ENCODE data around the gene GLIPR1L2.
A peak's percentile ranks its signal among the peaks of the same experiment; 100 is the strongest.
"Not testable (repeated sequence)": the region's sequence is repeated elsewhere in the genome, so short reads cannot be mapped to it uniquely, and the experiment has no call there.

The GLIPR1L2 gene

GRCh38 chr12:75437564-75437963 is 46.7 kb downstream of the GLIPR1L2 start:
- no peak for DNase-seq (ENCODE audit: low read depth)

- no peak for DNase-seq (ENCODE audit: low read depth)
Observed at GRCh38 chr12:75438059-75438754, 47.3 kb downstream of the GLIPR1L2 start.

GRCh38 chr12:75439048-75439447 is 48.2 kb downstream of the GLIPR1L2 start:
- DNase-seq (ENCODE audit: low read depth): no peak

GRCh38 chr12:75439930-75440329 is 49.0 kb downstream of the GLIPR1L2 start:
- DNase-seq (ENCODE audit: low read depth): no peak

- DNase-seq (ENCODE audit: low read depth): not testable (repeated sequence)
Observed at GRCh38 chr12:75441687-75442449, 51.0 kb downstream of the GLIPR1L2 start.

GRCh38 chr12:75442454-75442853 is 51.6 kb downstream of the GLIPR1L2 start:
- not testable (repeated sequence) for DNase-seq (ENCODE audit: low read depth)

- no peak for DNase-seq (ENCODE audit: low read depth)
Observed at GRCh38 chr12:75443709-75444108, 52.8 kb downstream of the GLIPR1L2 start.

- DNase-seq (ENCODE audit: low read depth): no peak
Observed at GRCh38 chr12:75444429-75445136, 53.7 kb downstream of the GLIPR1L2 start.

- not testable (repeated sequence) for DNase-seq (ENCODE audit: low read depth)
Observed at GRCh38 chr12:75445137-75445507, 54.2 kb downstream of the GLIPR1L2 start.

GRCh38 chr12:75446857-75447256 is 56.0 kb downstream of the GLIPR1L2 start:
- DNase-seq (ENCODE audit: low read depth): peak; percentile 72

GRCh38 chr12:75447691-75448393 is 57.0 kb downstream of the GLIPR1L2 start:
- no peak for DNase-seq (ENCODE audit: low read depth)

GRCh38 chr12:75452675-75453330 is 61.9 kb downstream of the GLIPR1L2 start:
- no peak for DNase-seq (ENCODE audit: low read depth)

GRCh38 chr12:75455839-75456238 is 65.0 kb downstream of the GLIPR1L2 start:
- no peak for DNase-seq (ENCODE audit: low read depth)

GRCh38 chr12:75457191-75457590 is 66.3 kb downstream of the GLIPR1L2 start:
- DNase-seq (ENCODE audit: low read depth): no peak

GRCh38 chr12:75457866-75458265 is 67.0 kb downstream of the GLIPR1L2 start:
- DNase-seq (ENCODE audit: low read depth): not testable (repeated sequence)

- DNase-seq (ENCODE audit: low read depth): no peak
Observed at GRCh38 chr12:75459755-75460154, 68.9 kb downstream of the GLIPR1L2 start.

GRCh38 chr12:75460204-75460603 is 69.3 kb downstream of the GLIPR1L2 start:
- no peak for DNase-seq (ENCODE audit: low read depth)

GRCh38 chr12:75471902-75472890 is 81.3 kb downstream of the GLIPR1L2 start:
- no peak for DNase-seq (ENCODE audit: low read depth)

GRCh38 chr12:75474116-75474515 is 83.2 kb downstream of the GLIPR1L2 start:
- no peak for DNase-seq (ENCODE audit: low read depth)

GRCh38 chr12:75476071-75476470 is 85.2 kb downstream of the GLIPR1L2 start:
- no peak for DNase-seq (ENCODE audit: low read depth)

All from HS-27A (cell line).